Gastrocnemius medialis (tissue), 4 donors: Measurements from ENCODE around the gene POLR3B. TPM values are rescaled to one million over a fixed set of nuclear protein-coding genes. Genes with fewer than 3 reads are reported as not detected.

ENCODE experiments used
- ATAC-seq, 2 donors: fragments of 150-250 bp; one replicate each; pipeline ENCODE4 v1.9.1; 2016
- DNase-seq, 2 donors: peaks; one replicate each; pipeline ENCODE4 v3.0.0-alpha.2; 2019
- H3K27ac ChIP-seq, 4 donors: fragments of 200-600 bp; sonication (generic); 1 replicate in 1 of 4; 2 replicates in 3 of 4; pipeline ENCODE4 v1.5.1; 2016 to 2018; ENCODE audit warnings: mild to moderate bottlenecking in 2 of 4, moderate library complexity in 1 of 4
- H3K27me3 ChIP-seq, 3 donors: fragments of 200-600 bp; sonication (generic) in 2 of 3; 1 replicate in 1 of 3; 2 replicates in 2 of 3; pipeline versions ENCODE4 v1.5.1 to v1.6.0; 2016 to 2019; ENCODE audit warnings: mild to moderate bottlenecking in 1 of 3, moderate library complexity in 1 of 3
- H3K36me3 ChIP-seq, 2 donors: fragments of 200-600 bp; sonication (generic) in 1 of 2; one replicate each; pipeline ENCODE4 v1.5.1; 2017 to 2018
- H3K4me1 ChIP-seq, 2 donors: fragments of 200-600 bp; sonication (generic) in 1 of 2; one replicate each; pipeline ENCODE4 v1.5.1; 2016 to 2017; ENCODE audit warnings: mild to moderate bottlenecking in 2 of 2
- H3K4me3 ChIP-seq, 4 donors: fragments of 200-600 bp; sonication (generic) in 3 of 4; 1 replicate in 1 of 4; 2 replicates in 3 of 4; pipeline ENCODE4 v1.5.1; 2016 to 2019; ENCODE audit warnings: mild to moderate bottlenecking in 2 of 4
- H3K9me3 ChIP-seq, 3 donors: fragments of 200-600 bp; sonication (generic) in 2 of 3; 1 replicate in 1 of 3; 2 replicates in 2 of 3; pipeline ENCODE4 v1.5.1; 2016 to 2019
- POLR2A ChIP-seq, 2 donors: fragments of 450-650 bp; IDR thresholded peaks; one replicate each; pipeline ENCODE4 v1.6.1; 2017; ENCODE audit warnings: antibody characterized with exemption in 2 of 2, mild to moderate bottlenecking in 2 of 2, moderate library complexity in 2 of 2
- in situ Hi-C, 4 donors: fragments of 200-750 bp; cut with MboI; loops; one replicate each; pipeline versions ENCODE4 v1.15.0 to v1.8.0; 2017; ENCODE audit warnings: low sequenced_read_pairs in 4 of 4
- intact Hi-C: fragments of 100-400 bp; cut with DNase I; formaldehyde crosslinking; loops from one replicate; pipeline ENCODE4 v1.15.1; 2023; ENCODE audit warnings: low total_unique reads
- total RNA-seq, 4 donors: library from RNA; depleted of rRNA; stranded (reverse); fragments of >200 nt; gene quantifications; one replicate each; pipeline versions ENCODE4 v1.1.0 to v1.2.3, GENCODE V29; 2016
- TF ChIP-seq, protein P1 (sequence below), 5 experiments: fragments of 450-650 bp in 3 of 5; fragments of 200-600 bp in 2 of 5; sonication (generic) in 2 of 5; IDR thresholded peaks in 4 of 5; conservative IDR thresholded peaks in 1 of 5; 1 replicate in 4 of 5; 2 replicates in 1 of 5; pipeline ENCODE4 v1.5.1; 2016 to 2019; ENCODE audit warnings: antibody characterized with exemption in 5 of 5, mild to moderate bottlenecking in 3 of 5, moderate library complexity in 3 of 5

Gene POLR3B
- total RNA-seq, 4 donors from 2014 or later = 4.2 to 9.5 (median 6.4) TPM

DNA sequence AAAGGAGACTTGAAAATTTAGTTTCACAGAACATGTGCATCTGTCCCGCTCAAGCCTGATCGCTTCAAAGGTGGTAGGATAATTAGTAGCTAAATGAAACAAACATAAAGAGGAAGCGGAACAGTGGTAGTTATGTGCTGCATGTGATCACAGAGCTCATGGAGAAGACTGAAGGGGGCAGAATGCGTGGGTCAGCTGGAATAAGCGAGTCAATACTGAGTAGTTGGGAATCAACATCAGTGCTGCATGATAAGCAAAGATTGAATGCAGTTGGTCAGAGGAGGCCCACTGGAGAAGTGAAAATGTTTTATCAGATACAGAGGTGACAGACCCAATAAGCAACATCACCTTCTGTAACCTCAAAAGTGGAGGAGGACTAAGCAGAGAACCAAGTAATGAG is 130.1 kb downstream of the POLR3B start:
- intact Hi-C loops (no loop called here), in situ Hi-C loops (no loop called here)
- no peak overlapping the region for H3K4me3 ChIP-seq
- H3K27me3 ChIP-seq = no peaks in the 10 kb centered on the region
- no peaks in the 10 kb centered on the region for H3K9me3 ChIP-seq
- DNase-seq (no peak), ATAC-seq (no peak)
- H3K4me1 ChIP-seq = no peaks in the 10 kb centered on the region
- H3K36me3 ChIP-seq = no peaks in the 10 kb centered on the region
- TF ChIP-seq, protein P1, sequence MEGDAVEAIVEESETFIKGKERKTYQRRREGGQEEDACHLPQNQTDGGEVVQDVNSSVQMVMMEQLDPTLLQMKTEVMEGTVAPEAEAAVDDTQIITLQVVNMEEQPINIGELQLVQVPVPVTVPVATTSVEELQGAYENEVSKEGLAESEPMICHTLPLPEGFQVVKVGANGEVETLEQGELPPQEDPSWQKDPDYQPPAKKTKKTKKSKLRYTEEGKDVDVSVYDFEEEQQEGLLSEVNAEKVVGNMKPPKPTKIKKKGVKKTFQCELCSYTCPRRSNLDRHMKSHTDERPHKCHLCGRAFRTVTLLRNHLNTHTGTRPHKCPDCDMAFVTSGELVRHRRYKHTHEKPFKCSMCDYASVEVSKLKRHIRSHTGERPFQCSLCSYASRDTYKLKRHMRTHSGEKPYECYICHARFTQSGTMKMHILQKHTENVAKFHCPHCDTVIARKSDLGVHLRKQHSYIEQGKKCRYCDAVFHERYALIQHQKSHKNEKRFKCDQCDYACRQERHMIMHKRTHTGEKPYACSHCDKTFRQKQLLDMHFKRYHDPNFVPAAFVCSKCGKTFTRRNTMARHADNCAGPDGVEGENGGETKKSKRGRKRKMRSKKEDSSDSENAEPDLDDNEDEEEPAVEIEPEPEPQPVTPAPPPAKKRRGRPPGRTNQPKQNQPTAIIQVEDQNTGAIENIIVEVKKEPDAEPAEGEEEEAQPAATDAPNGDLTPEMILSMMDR (IDR thresholded peaks at IDR 0.05 in 4 of 5, conservative IDR thresholded peaks at IDR 0.05 in 1 of 5) = no peak
- no peak for TF ChIP-seq POLR2A (IDR thresholded peaks at IDR 0.05)
- H3K27ac ChIP-seq = no peak overlapping the region

DNA sequence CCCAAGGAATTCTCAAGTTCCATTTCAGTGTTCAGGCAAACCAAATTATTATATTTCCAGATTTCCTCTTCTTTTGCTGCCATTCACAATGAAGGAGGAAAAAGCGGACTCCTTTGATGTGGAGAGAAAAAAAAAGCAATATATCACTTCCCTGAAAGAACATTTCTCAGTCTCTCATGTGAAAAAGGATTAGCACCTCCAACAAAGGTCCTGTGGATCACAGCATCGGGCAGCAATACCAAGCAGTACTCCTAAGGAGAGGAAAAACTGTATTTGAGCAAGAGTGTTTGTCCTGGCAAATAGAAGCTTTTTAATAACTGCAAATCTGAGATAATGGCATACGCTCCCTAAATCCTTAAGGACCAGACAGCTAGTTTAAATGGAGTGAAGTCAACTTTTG is 131.3 kb downstream of the POLR3B start:
- H3K4me1 ChIP-seq = no peaks in the 10 kb centered on the region
- no peaks in the 10 kb centered on the region for H3K9me3 ChIP-seq
- no peak for TF ChIP-seq POLR2A (IDR thresholded peaks at IDR 0.05)
- TF ChIP-seq, protein P1 (IDR thresholded peaks at IDR 0.05 in 4 of 5, conservative IDR thresholded peaks at IDR 0.05 in 1 of 5) = no peak
- DNase-seq (no peak), ATAC-seq (no peak)
- no peak overlapping the region for H3K4me3 ChIP-seq
- intact Hi-C loops = no loop called here
- H3K27me3 ChIP-seq = no peaks in the 10 kb centered on the region
- in situ Hi-C loops = no loop called here
- no peaks in the 10 kb centered on the region for H3K36me3 ChIP-seq
- H3K27ac ChIP-seq = no peak overlapping the region

DNA sequence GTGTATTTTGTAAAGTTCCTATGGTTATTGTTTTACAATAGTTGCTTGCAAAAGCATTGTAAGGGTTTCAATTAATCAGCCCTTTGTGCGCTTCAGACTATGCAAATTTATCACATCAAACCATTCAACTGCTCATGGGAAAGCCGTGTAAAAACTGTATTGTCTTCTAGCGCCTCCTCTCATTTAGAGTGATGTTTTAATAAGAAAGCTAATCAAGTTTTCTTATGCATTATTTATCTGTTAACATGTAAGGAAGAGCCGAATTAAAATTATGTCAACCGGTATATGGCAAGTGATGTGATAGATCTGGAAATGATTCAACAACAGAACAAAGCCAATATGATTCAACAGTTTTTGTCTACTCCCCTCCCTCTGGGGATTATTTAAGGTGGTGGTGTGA is 132.7 kb downstream of the POLR3B start:
- Histone ChIP-seq H3K9me3 (no peaks in the 10 kb centered on the region), H3K4me1 (no peaks in the 10 kb centered on the region), H3K27ac (no peak overlapping the region), H3K4me3 (no peak overlapping the region), H3K27me3 (no peaks in the 10 kb centered on the region), H3K36me3 (no peaks in the 10 kb centered on the region)
- DNase-seq = no peak
- intact Hi-C loops = no loop called here
- in situ Hi-C loops = no loop called here
- no peak for ATAC-seq
- no peak for TF ChIP-seq POLR2A (IDR thresholded peaks at IDR 0.05)
- TF ChIP-seq, protein P1 (IDR thresholded peaks at IDR 0.05 in 4 of 5, conservative IDR thresholded peaks at IDR 0.05 in 1 of 5) = no peak

DNA sequence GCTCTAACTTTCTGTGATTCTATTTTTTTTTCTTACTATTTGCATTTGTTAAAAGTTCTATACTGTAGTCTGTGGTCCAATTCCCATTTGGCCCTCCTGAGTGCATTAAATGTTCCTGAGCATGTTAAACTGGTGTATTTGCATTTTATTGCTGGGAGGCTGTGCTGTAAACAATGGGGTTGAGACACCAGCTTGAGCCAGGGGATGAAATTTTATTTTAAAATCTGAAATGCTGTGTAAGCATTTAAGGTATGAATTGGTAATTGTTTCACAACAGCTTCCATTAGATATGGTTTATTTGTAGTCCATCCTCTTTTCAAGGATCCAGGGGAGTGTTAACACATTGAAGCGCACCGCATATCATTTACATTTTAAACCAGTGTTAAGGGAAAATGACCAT is 135.3 kb downstream of the POLR3B start:
- Histone ChIP-seq H3K9me3 (no peaks in the 10 kb centered on the region), H3K27me3 (no peaks in the 10 kb centered on the region), H3K4me1 (no peaks in the 10 kb centered on the region), H3K4me3 (no peak overlapping the region), H3K36me3 (peaks cover 0 to 18% of the 10 kb centered on the region in 2 donors), H3K27ac (no peak overlapping the region)
- no peak for TF ChIP-seq POLR2A (IDR thresholded peaks at IDR 0.05)
- TF ChIP-seq, protein P1 (IDR thresholded peaks at IDR 0.05 in 4 of 5, conservative IDR thresholded peaks at IDR 0.05 in 1 of 5) = no peak
- intact Hi-C loops (no loop called here), in situ Hi-C loops (no loop called here)
- ATAC-seq (no peak), DNase-seq (no peak)

DNA sequence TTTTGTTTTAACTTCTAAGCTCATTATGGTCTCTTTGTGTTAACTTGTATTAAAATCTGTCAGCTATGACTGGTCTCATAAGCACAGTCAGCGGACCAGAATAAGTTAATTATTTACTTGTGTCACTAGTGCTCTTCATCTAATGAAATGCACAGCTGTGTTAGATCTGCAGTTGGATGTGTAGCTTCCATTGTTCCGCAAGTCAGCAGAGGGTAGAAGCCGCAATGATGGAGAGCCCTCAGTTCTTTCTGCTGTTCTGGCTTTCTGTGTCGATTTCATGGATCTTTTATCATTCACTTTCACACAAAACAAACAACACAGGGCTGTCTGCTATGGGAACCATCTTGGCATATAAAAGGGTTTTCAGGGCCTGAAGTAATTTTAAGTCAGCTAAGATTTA is 136.0 kb downstream of the POLR3B start:
- H3K36me3 ChIP-seq = peaks cover 0 to 20% of the 10 kb centered on the region in 2 donors
- no peaks in the 10 kb centered on the region for H3K27me3 ChIP-seq
- no peaks in the 10 kb centered on the region for H3K4me1 ChIP-seq
- intact Hi-C loops = no loop called here
- H3K4me3 ChIP-seq = no peak overlapping the region
- in situ Hi-C loops = no loop called here
- TF ChIP-seq, protein P1 (IDR thresholded peaks at IDR 0.05 in 4 of 5, conservative IDR thresholded peaks at IDR 0.05 in 1 of 5) = no peak
- TF ChIP-seq POLR2A (IDR thresholded peaks at IDR 0.05) = no peak
- ATAC-seq (no peak), DNase-seq (no peak)
- H3K27ac ChIP-seq = no peak overlapping the region
- no peaks in the 10 kb centered on the region for H3K9me3 ChIP-seq
